Prostate gland (tissue), 2 donors: Measurements from ENCODE around the gene PASK. TPM values are rescaled to one million over a fixed set of nuclear protein-coding genes. Genes with fewer than 3 reads are reported as not detected.
A peak's percentile ranks its signal among the peaks of the same experiment; 100 is the strongest.
"Not testable (repeated sequence)": the region's sequence is repeated elsewhere in the genome, so short reads cannot be mapped to it uniquely, and the experiment has no call there.

ENCODE experiments used
- DNase-seq: peaks from one replicate; pipeline ENCODE4 v3.0.0-alpha.2; 2019; ENCODE audit warnings: low spot score
- H3K27ac ChIP-seq, 2 donors: fragments of 200-600 bp; sonication (generic); 2 replicates each; pipeline ENCODE4 v1.5.1; 2017 to 2019
- H3K27me3 ChIP-seq: fragments of 200-600 bp; sonication (generic); replicated peaks from 2 replicates; pipeline ENCODE4 v1.5.1; 2019; ENCODE audit not compliant: insufficient read depth
- H3K36me3 ChIP-seq, 2 donors: fragments of 200-600 bp; sonication (generic); 1 replicate in 1 of 2; 2 replicates in 1 of 2; pipeline versions ENCODE4 v1.5.1 to v1.8.1; 2017 to 2019
- H3K4me1 ChIP-seq: fragments of 200-600 bp; sonication (generic); replicated peaks from 2 replicates; pipeline ENCODE4 v1.5.1; 2019
- H3K4me3 ChIP-seq, 2 donors: fragments of 200-600 bp; sonication (generic); 2 replicates each; pipeline ENCODE4 v1.5.1; 2017 to 2019
- H3K9me3 ChIP-seq: fragments of 200-600 bp; sonication (generic); 2 replicates; pipeline ENCODE4 v1.5.1; 2017
- CTCF ChIP-seq, 4 experiments: fragments of 200-600 bp in 2 of 4; fragments of 450-650 bp in 2 of 4; sonication (generic) in 2 of 4; IDR thresholded peaks; 1 replicate in 3 of 4; 2 replicates in 1 of 4; pipeline ENCODE4 v1.5.1; 2016 to 2019; ENCODE audit warnings: antibody characterized with exemption in 4 of 4, mild to moderate bottlenecking in 2 of 4, moderate library complexity in 2 of 4
- POLR2A ChIP-seq: fragments of 450-650 bp; IDR thresholded peaks from one replicate; pipeline ENCODE4 v1.6.1; 2016; ENCODE audit warnings: antibody characterized with exemption, mild to moderate bottlenecking
- POLR2AphosphoS5 ChIP-seq: sonication (generic); formaldehyde crosslinking; IDR thresholded peaks from one replicate; pipeline ENCODE4 v1.6.1; 2017; ENCODE audit warnings: antibody characterized with exemption
- WGBS: methylation state at CpG from one replicate; pipeline ENCODE4 v1.1.5; 2018; 5-methylcytosine and 5-hydroxymethylcytosine counted together
- intact Hi-C: fragments of 100-400 bp; cut with DNase I; formaldehyde crosslinking; loops from one replicate; pipeline ENCODE4 v1.14.2; 2022
- total RNA-seq, 2 donors: library from RNA; depleted of rRNA; stranded (reverse); fragments of >200 nt; gene quantifications; one replicate each; pipeline ENCODE4 v1.1.0, GENCODE V29; 2016

The PASK gene
- total RNA-seq, 2 donors from 2014 or later: 49.2 to 200 TPM

- DNase-seq: no peak
These were observed 43.6 kb downstream of the PASK start for GRCh38 chr2:241105641-241106040.

GRCh38 chr2:241104611-241105010 is 44.7 kb downstream of the PASK start:
- 95% methylated on average over 10 of the region's 10 CpGs for WGBS
- not testable (repeated sequence) for H3K27ac ChIP-seq, DNase-seq, H3K9me3 ChIP-seq, H3K36me3 ChIP-seq, H3K4me3 ChIP-seq, H3K4me1 ChIP-seq, H3K27me3 ChIP-seq
- intact Hi-C loops: loop anchor here (5.0 to 10.0 kb wide), 2 partner anchors 110 to 168 kb away; no protein-coding TSS in a partner anchor

More at GRCh38 chr2:241105641-241106040, 43.6 kb downstream of the PASK start:
- Histone ChIP-seq H3K4me3 (no peak overlapping the region), H3K36me3 (no peaks in the 10 kb centered on the region), H3K9me3 (no peaks in the 10 kb centered on the region), H3K27me3 (no peaks in the 10 kb centered on the region), H3K27ac (no peak overlapping the region), H3K4me1 (no peaks in the 10 kb centered on the region)
- WGBS: 53% methylated on average over 3 of the region's 3 CpGs
- TF ChIP-seq POLR2AphosphoS5 (no peak), CTCF (IDR thresholded peaks at IDR 0.05) (no peak), POLR2A (no peak)
- intact Hi-C loops: loop anchor here (10.0 kb wide), 1 partner anchor 109 kb away; no protein-coding TSS in a partner anchor

GRCh38 chr2:241103176-241103595 is 46.1 kb downstream of the PASK start:
- peak overlapping the region; percentile 84 to 88 for H3K4me3 ChIP-seq
- no peaks in the 10 kb centered on the region for H3K4me1 ChIP-seq
- no peaks in the 10 kb centered on the region for H3K36me3 ChIP-seq
- intact Hi-C loops: loop anchor here (5.0 to 10.0 kb wide), 2 partner anchors 112 to 169 kb away; no protein-coding TSS in a partner anchor
- H3K9me3 ChIP-seq: no peaks in the 10 kb centered on the region
- WGBS: 27% methylated on average over 5 of the region's 5 CpGs
- no peak for DNase-seq
- H3K27ac ChIP-seq: peak overlapping the region; percentile 89 to 91
- TF ChIP-seq CTCF (IDR thresholded peaks at IDR 0.05): no peak
- no peak for TF ChIP-seq POLR2A
- no peak for TF ChIP-seq POLR2AphosphoS5
- H3K27me3 ChIP-seq: no peaks in the 10 kb centered on the region

GRCh38 chr2:241102239-241102803 is 47.0 kb downstream of the PASK start, which contains the start of gene MTERF4:
TSS of gene MTERF4 (minus strand) at chr2:241102287. CDS start at chr2:241102273, 14 bp downstream.
- H3K27me3 ChIP-seq: no peaks in the 10 kb centered on the region
- under 1% methylated on average over 56 of the region's 56 CpGs for WGBS
- H3K4me3 ChIP-seq: peak within 1 kb of the TSS; percentile 84 to 88
- H3K4me1 ChIP-seq: no peaks in the 10 kb centered on the region
- peak within 1 kb of the TSS; percentile 89 to 91 for H3K27ac ChIP-seq
- H3K9me3 ChIP-seq: no peaks in the 10 kb centered on the region
- peak; percentile 89 for DNase-seq
- H3K36me3 ChIP-seq: no peaks in the 10 kb centered on the region
- peak; percentile 69 for TF ChIP-seq POLR2A
- TF ChIP-seq CTCF (IDR thresholded peaks at IDR 0.05): peak in 1 of 4 experiments; percentile 18
- TF ChIP-seq POLR2AphosphoS5: peak; percentile 95
- intact Hi-C loops: loop anchor here (5.0 to 10.0 kb wide), 2 partner anchors 112 to 170 kb away; no protein-coding TSS in a partner anchor

GRCh38 chr2:241099246-241099645 is 50.0 kb downstream of the PASK start:
- Histone ChIP-seq H3K4me3 (no peak overlapping the region), H3K36me3 (peaks cover 0 to 10% of the 10 kb centered on the region in 2 donors), H3K9me3 (no peaks in the 10 kb centered on the region), H3K27ac (peak overlapping the region in 1 of 2 donors; percentile 91), H3K27me3 (no peaks in the 10 kb centered on the region), H3K4me1 (peaks cover 5% of the 10 kb centered on the region)
- intact Hi-C loops: no loop called here
- TF ChIP-seq POLR2A: no peak
- no peak for DNase-seq
- 97% methylated on average over 5 of the region's 5 CpGs for WGBS

- intact Hi-C loops: no loop called here
- no peak for TF ChIP-seq CTCF (IDR thresholded peaks at IDR 0.05)
- TF ChIP-seq POLR2A: no peak
- no peak for TF ChIP-seq POLR2AphosphoS5
- peaks cover 23% of the 10 kb centered on the region for H3K4me1 ChIP-seq
These were observed 52.3 kb downstream of the PASK start for GRCh38 chr2:241096979-241097378.

More at GRCh38 chr2:241096979-241097378, 52.3 kb downstream of the PASK start:
- H3K9me3 ChIP-seq: no peaks in the 10 kb centered on the region
- H3K36me3 ChIP-seq: peaks cover 0 to 10% of the 10 kb centered on the region in 2 donors
- no peak overlapping the region for H3K4me3 ChIP-seq
- H3K27ac ChIP-seq: peak overlapping the region in 1 of 2 donors; percentile 87
- H3K27me3 ChIP-seq: no peaks in the 10 kb centered on the region
- DNase-seq: no peak
- 94% methylated on average over 8 of the region's 8 CpGs for WGBS
